ENCODE results near the gene KIF13A.

The KIF13A gene

GRCh38 chr6:17987447-17987696 lies at the start of gene KIF13A:
Gene KIF13A, minus strand, starts transcription at chr6:17987635. Its CDS starts 172 bp downstream, at chr6:17987463.
- in situ Hi-C loops (cut with MboI; ENCODE audit: low sequenced_read_pairs, unreplicated experiment) = no loop called here
- no peak for TF ChIP-seq CTCF (IDR thresholded peaks at IDR 0.05; ENCODE audit: borderline replicate concordance, control extremely low read depth, extremely low read depth, insufficient read depth, missing control alignments)
- DNase-seq (ENCODE audit: low spot score) = no peak

GRCh38 chr6:18036781-18037180 lies 49.3 kb upstream of the KIF13A start:
- no peak for DNase-seq (ENCODE audit: low spot score)
- in situ Hi-C loops (cut with MboI; ENCODE audit: low sequenced_read_pairs, unreplicated experiment) = no loop called here
- TF ChIP-seq CTCF (IDR thresholded peaks at IDR 0.05; ENCODE audit: borderline replicate concordance, control extremely low read depth, extremely low read depth, insufficient read depth, missing control alignments) = no peak

GRCh38 chr6:18035330-18035854 lies 48.0 kb upstream of the KIF13A start:
- TF ChIP-seq CTCF (IDR thresholded peaks at IDR 0.05; ENCODE audit: borderline replicate concordance, control extremely low read depth, extremely low read depth, insufficient read depth, missing control alignments) = no peak
- in situ Hi-C loops (cut with MboI; ENCODE audit: low sequenced_read_pairs, unreplicated experiment) = no loop called here
- no peak for DNase-seq (ENCODE audit: low spot score)

- DNase-seq (ENCODE audit: low spot score) = no peak
- no peak for TF ChIP-seq CTCF (IDR thresholded peaks at IDR 0.05; ENCODE audit: borderline replicate concordance, control extremely low read depth, extremely low read depth, insufficient read depth, missing control alignments)
- in situ Hi-C loops (cut with MboI; ENCODE audit: low sequenced_read_pairs, unreplicated experiment) = no loop called here
These were observed 47.4 kb upstream of the KIF13A start for GRCh38 chr6:18034798-18035202.

- no peak for TF ChIP-seq CTCF (IDR thresholded peaks at IDR 0.05; ENCODE audit: borderline replicate concordance, control extremely low read depth, extremely low read depth, insufficient read depth, missing control alignments)
- no peak for DNase-seq (ENCODE audit: low spot score)
- in situ Hi-C loops (cut with MboI; ENCODE audit: low sequenced_read_pairs, unreplicated experiment) = no loop called here
These were observed 44.3 kb upstream of the KIF13A start for GRCh38 chr6:18031680-18032256.

- in situ Hi-C loops (cut with MboI; ENCODE audit: low sequenced_read_pairs, unreplicated experiment) = no loop called here
- no peak for DNase-seq (ENCODE audit: low spot score)
- no peak for TF ChIP-seq CTCF (IDR thresholded peaks at IDR 0.05; ENCODE audit: borderline replicate concordance, control extremely low read depth, extremely low read depth, insufficient read depth, missing control alignments)
These were observed 43.8 kb upstream of the KIF13A start for GRCh38 chr6:18031189-18031588.

Data from GM13976 (cell line).